ENCODE measurements around the gene PLEKHO2.

- TF ChIP-seq POLR2A (IDR thresholded peaks at IDR 0.05) = peak in 1 of 2 donors; percentile 46
- TF ChIP-seq CTCF (IDR thresholded peaks at IDR 0.05) = no peak
- peak; percentile 91 to 93 for TF ChIP-seq POLR2AphosphoS5 (IDR thresholded peaks at IDR 0.05; ENCODE audit: insufficient read depth in 1 of 2, low read depth in 1 of 2)
These were observed 52.0 kb downstream of the PLEKHO2 start for GRCh38 chr15:64893481-64894394.
